Erythroblast (primary cell): ENCODE results near the gene FSTL4.

Source experiments
- GATA1 ChIP-seq: IDR thresholded peaks from 2 replicates; pipeline ENCODE4 v1.6.1; 2011; ENCODE audit warnings: low read depth, mild to moderate bottlenecking, control low read depth, low read length, moderate library complexity
- POLR2A ChIP-seq: IDR thresholded peaks from 2 replicates; pipeline ENCODE4 v1.6.1; 2011; ENCODE audit warnings: mild to moderate bottlenecking, low read length

DNA sequence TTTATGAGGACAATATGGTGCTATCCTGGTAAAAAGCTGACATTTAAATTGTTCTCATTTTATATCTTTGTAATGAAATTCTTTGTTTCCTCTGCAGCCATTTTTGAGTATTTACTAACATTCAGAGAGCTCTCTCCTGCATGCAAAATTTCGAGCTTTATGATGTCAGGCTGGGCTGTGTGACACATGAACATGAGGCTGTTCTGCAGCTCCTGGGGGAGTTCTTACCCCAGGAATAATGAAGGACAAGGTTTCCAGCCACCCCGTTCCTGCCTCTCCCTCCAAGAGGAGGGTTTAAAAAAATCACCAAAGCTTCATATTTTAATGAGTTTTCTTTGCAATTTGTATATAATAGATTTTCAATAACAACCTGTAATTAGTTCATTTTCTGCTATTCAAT is 308.2 kb downstream of the FSTL4 start:
- TF ChIP-seq POLR2A = no peak
- TF ChIP-seq GATA1 = no peak
